OCI-LY3 (cell line): ENCODE data around the gene SEMG1.

Source experiments
- EZH2phosphoT487 ChIP-seq: fragments of 200-600 bp; shearing (Covaris generic); IDR thresholded peaks from 2 replicates; pipeline ENCODE4 v1.6.1; 2018; ENCODE audit warnings: antibody characterized with exemption, mixed run types, low read depth
- TF ChIP-seq, protein P1 (sequence below): fragments of 200-600, 300-600 bp; sonication (generic); IDR thresholded peaks from 2 replicates; pipeline ENCODE4 v1.5.1; 2014; ENCODE audit warnings: antibody characterized with exemption, low read length, low read depth

- TF ChIP-seq, protein P1, sequence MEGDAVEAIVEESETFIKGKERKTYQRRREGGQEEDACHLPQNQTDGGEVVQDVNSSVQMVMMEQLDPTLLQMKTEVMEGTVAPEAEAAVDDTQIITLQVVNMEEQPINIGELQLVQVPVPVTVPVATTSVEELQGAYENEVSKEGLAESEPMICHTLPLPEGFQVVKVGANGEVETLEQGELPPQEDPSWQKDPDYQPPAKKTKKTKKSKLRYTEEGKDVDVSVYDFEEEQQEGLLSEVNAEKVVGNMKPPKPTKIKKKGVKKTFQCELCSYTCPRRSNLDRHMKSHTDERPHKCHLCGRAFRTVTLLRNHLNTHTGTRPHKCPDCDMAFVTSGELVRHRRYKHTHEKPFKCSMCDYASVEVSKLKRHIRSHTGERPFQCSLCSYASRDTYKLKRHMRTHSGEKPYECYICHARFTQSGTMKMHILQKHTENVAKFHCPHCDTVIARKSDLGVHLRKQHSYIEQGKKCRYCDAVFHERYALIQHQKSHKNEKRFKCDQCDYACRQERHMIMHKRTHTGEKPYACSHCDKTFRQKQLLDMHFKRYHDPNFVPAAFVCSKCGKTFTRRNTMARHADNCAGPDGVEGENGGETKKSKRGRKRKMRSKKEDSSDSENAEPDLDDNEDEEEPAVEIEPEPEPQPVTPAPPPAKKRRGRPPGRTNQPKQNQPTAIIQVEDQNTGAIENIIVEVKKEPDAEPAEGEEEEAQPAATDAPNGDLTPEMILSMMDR = no peak
- TF ChIP-seq EZH2phosphoT487 = no peak
These were observed 43.6 kb upstream of the SEMG1 start for GRCh38 chr20:45163083-45163803.
